Measurements from ENCODE around the gene MTA1. TPM values are rescaled to one million over a fixed set of nuclear protein-coding genes. Genes with fewer than 3 reads are reported as not detected.

The MTA1 gene
- polyA plus RNA-seq, 1 of the 3 experiments (the other 2 are of a cell fraction): 96.3 TPM

GRCh38 chr14:105481886-105482457 lies 62.3 kb downstream of the MTA1 start:
- peaks cover 4% of the 10 kb centered on the region; the same call in 1 of the 2 replicates for H4K20me1 ChIP-seq (ENCODE audit: insufficient read depth)
- no peaks in the 10 kb centered on the region for H3K9me2 ChIP-seq
- no peaks in the 10 kb centered on the region for H3K9me3 ChIP-seq
- H3K9ac ChIP-seq: peak overlapping the region; percentile 92
- H3K79me2 ChIP-seq (ENCODE audit: insufficient read depth): peaks cover 10% of the 10 kb centered on the region
- H3K4me2 ChIP-seq: peak overlapping the region; percentile 82
- H3K4me1 ChIP-seq (ENCODE audit: control insufficient read depth in 1 of 2, insufficient read depth in 2 of 2, low read depth in 1 of 2, low read length in 1 of 2): peaks cover 36 to 76% of the 10 kb centered on the region in 2 experiments; a peak in 3 of 4 replicates
- peak overlapping the region in 1 of 2 experiments; percentile 30; a peak in 2 of 4 replicates for H3K4me3 ChIP-seq (ENCODE audit: low read depth in 2 of 2, low read length in 1 of 2)
- H2AFZ ChIP-seq (ENCODE audit: low read depth): no peak overlapping the region
- H3K27me3 ChIP-seq (ENCODE audit: insufficient read depth): no peaks in the 10 kb centered on the region
- peak overlapping the region; percentile 98 to 100 for H3K27ac ChIP-seq (ENCODE audit: low read depth in 2 of 2, low read length in 1 of 2)
- CTCF ChIA-PET: interaction anchor here (0.6 to 7.2 kb wide), 20 partner anchors 8 to 318 kb away, joined by 3 to 137 read pairs (median 9); partner anchors contain the start of genes TEDC1 and TMEM121
- H3F3A ChIP-seq (replicated peaks; ENCODE audit: insufficient read depth): peaks cover 27% of the 10 kb centered on the region
- 0% methylated on average over 1 of the region's 18 CpGs for WGBS (ENCODE audit: low lambda C conversion rate)
- DNase-seq: peak; percentile 90
- POLR2A ChIA-PET: interaction anchor here (1.0 to 2.3 kb wide), 3 partner anchors 8 to 30 kb away, joined by 3 to 14 read pairs (median 5); no protein-coding TSS in a partner anchor
- H3K36me3 ChIP-seq (replicated peaks in 1 of 2; ENCODE audit: control insufficient read depth in 1 of 2, insufficient read depth in 2 of 2, low read length in 1 of 2): peaks cover 0 to 2% of the 10 kb centered on the region in 2 experiments
- TF ChIP-seq RXRA (IDR thresholded peaks at IDR 0.05; ENCODE audit: borderline replicate concordance, low read depth) (no peak), EZH2phosphoT487 (IDR thresholded peaks at IDR 0.05; ENCODE audit: borderline replicate concordance, low read depth) (no peak), FOXJ3 (CRISPR knock-in tag; IDR thresholded peaks at IDR 0.05) (peak; percentile 77; the same call in 1 of the 2 replicates), ELF1 (IDR thresholded peaks at IDR 0.05) (no peak), NRF1 (IDR thresholded peaks at IDR 0.05; ENCODE audit: low read depth, low read length) (no peak), CHD2 (IDR thresholded peaks at IDR 0.05; ENCODE audit: low read length, partially characterized antibody) (no peak), USF1 (IDR thresholded peaks at IDR 0.05; ENCODE audit: borderline replicate concordance, low read depth) (no peak), SMC3 (IDR thresholded peaks at IDR 0.05; ENCODE audit: low read depth, low read length) (no peak), FOXM1 (IDR thresholded peaks at IDR 0.05; ENCODE audit: low read depth) (no peak), TAF1 (IDR thresholded peaks at IDR 0.05; ENCODE audit: borderline replicate concordance, low read depth, low read length) (no peak), EP300 (IDR thresholded peaks at IDR 0.05; ENCODE audit: borderline replicate concordance in 1 of 2, low read depth in 1 of 2, low read length in 1 of 2) (peak in 1 of 2 experiments; percentile 53; a peak in 2 of 4 replicates), RFX5 (IDR thresholded peaks at IDR 0.05; ENCODE audit: low read length) (no peak; the same call in 1 of the 2 replicates), ZBTB33 (IDR thresholded peaks at IDR 0.05; ENCODE audit: borderline replicate concordance, low read depth) (no peak), MXI1 (IDR thresholded peaks at IDR 0.05; ENCODE audit: low read depth, low read length) (peak; percentile 87), YY1 (IDR thresholded peaks at IDR 0.05; ENCODE audit: low read depth) (no peak), IRF3 (IDR thresholded peaks at IDR 0.05; ENCODE audit: low read depth, low read length) (no peak), RCOR1 (IDR thresholded peaks at IDR 0.05; ENCODE audit: low read length) (no peak), POLR2AphosphoS5 (IDR thresholded peaks at IDR 0.05; ENCODE audit: low read depth, low read length) (no peak), NFIC (IDR thresholded peaks at IDR 0.05; ENCODE audit: borderline replicate concordance) (peak; percentile 92), MEF2A (IDR thresholded peaks at IDR 0.05; ENCODE audit: borderline replicate concordance, low read depth) (no peak), GATA2 (CRISPR knock-in tag; IDR thresholded peaks at IDR 0.05) (no peak), SIN3A (IDR thresholded peaks at IDR 0.05; ENCODE audit: borderline replicate concordance, low read depth, low read length) (0 out of 2 replicates have a peak, but pooled peaks have one; percentile 52), TCF12 (IDR thresholded peaks at IDR 0.05) (peak; percentile 15; the same call in 1 of the 2 replicates), TEAD4 (IDR thresholded peaks at IDR 0.05; ENCODE audit: borderline replicate concordance, insufficient read depth) (no peak)
- TF ChIP-seq, protein P1, sequence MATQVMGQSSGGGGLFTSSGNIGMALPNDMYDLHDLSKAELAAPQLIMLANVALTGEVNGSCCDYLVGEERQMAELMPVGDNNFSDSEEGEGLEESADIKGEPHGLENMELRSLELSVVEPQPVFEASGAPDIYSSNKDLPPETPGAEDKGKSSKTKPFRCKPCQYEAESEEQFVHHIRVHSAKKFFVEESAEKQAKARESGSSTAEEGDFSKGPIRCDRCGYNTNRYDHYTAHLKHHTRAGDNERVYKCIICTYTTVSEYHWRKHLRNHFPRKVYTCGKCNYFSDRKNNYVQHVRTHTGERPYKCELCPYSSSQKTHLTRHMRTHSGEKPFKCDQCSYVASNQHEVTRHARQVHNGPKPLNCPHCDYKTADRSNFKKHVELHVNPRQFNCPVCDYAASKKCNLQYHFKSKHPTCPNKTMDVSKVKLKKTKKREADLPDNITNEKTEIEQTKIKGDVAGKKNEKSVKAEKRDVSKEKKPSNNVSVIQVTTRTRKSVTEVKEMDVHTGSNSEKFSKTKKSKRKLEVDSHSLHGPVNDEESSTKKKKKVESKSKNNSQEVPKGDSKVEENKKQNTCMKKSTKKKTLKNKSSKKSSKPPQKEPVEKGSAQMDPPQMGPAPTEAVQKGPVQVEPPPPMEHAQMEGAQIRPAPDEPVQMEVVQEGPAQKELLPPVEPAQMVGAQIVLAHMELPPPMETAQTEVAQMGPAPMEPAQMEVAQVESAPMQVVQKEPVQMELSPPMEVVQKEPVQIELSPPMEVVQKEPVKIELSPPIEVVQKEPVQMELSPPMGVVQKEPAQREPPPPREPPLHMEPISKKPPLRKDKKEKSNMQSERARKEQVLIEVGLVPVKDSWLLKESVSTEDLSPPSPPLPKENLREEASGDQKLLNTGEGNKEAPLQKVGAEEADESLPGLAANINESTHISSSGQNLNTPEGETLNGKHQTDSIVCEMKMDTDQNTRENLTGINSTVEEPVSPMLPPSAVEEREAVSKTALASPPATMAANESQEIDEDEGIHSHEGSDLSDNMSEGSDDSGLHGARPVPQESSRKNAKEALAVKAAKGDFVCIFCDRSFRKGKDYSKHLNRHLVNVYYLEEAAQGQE (IDR thresholded peaks at IDR 0.05; ENCODE audit: low read depth, low read length): no peak
